HG03432 (cell line): ENCODE data around the gene TEX26.

Experiments used
- ATAC-seq: cut with Tn5 transposase; IDR thresholded peaks from one replicate; pipeline ENCODE4 v1.9.1; 2021; ENCODE audit warnings: mild to moderate bottlenecking, moderate library complexity; ENCODE audit not compliant: unreplicated experiment

The TEX26 gene

DNA sequence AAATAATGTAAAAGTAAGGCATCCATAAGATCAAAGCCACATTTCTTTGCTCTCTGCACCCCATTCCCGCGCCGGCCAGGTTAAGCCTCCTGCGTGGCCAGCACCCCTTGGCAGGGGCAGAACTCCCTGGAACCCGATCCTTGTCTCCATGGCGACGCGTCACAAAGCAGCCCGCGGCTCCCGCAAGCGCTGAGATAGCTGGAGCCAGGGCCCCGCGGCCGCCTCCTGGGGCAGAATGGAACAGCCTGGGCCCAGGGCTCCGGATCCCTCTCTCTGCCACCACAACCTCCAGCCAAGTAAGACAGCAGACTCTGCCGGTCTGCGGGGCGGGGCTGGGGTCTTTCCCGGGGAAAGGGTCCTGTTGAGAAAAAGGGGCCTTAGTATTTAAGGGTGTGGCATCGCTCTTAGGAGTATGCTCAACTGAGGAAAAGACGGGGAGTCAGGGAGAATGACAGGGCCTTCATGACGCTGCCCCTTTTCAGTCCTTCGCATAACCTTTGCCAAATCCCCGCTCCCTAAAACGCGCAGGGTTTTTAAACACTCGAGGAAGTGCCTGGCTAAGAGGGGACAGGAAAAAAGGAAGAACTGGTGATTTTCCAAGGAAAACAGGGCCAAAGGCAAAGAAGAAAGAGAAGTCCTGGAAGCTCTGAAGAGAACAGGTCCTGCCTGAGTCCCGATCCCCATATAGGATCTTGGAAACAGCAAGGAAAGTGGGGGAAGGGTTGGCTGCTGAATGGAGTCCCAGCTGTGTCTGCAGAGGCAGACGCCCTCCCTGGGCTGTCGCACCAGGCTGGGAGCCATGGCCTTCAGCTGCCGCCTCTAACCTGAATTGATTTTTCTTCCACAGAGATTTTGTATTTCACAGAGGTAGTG lies at the start of gene TEX26:
TSS of gene TEX26 (plus strand) at position 176 of the 873 bp plus-strand sequence. CDS start at position 236, 60 bp downstream.
- ATAC-seq: no peak

DNA sequence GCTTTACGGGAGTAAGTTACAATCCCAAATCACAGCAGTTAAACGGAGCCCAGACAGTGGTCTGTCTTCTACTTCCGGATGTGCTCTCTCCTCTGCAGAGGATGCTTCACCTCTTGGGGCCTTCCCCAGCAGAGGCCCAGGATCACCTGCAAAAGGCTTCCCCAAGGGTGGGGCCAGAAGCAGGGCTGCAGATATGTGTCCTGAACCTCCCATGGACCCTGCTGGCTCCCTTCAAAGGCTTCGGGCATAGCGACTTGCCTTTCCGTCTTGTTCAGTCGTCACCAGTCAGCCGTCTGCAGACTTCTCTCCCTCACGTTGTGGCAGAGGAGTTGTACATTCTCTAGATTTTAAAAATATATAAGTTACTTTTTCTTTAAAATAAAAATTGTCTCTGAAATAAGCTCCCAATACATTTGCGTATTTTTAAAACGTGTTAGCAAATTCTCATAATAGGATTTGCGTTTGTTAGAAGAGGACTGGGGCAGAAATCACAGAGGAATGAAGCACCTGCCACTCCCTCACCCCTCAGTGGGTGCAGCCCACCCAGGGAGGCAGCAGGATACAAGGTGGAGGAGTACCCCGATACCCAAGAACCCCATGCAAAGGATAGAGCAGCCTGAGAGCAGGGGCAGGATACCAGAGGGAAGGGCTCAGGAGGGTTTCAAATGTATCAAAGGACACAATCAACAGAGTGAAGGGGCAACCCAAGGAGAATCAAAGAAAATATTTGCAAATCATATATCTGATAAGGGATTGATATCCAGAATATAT lies 49.3 kb upstream of the TEX26 start:
- ATAC-seq: no peak

DNA sequence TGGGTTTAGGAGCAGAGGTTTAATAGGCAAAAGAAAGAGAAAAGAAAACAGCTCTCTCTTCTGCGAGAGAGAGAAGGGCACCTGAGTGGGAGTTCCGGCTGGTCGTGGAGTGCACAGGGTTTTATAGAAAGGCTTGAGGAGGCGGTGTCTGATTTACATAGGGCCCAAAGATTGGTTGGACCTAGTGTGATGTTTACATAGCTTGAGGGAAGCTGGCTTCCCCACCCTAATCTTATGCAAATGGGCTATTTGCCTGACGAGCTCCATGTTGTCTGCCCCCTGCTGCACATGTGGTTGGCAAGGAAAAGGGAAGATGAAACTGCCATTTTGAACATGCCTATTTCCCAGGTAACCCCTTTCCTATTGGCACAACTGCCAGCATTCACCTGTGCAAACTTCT lies 47.9 kb upstream of the TEX26 start:
- no peak for ATAC-seq

DNA sequence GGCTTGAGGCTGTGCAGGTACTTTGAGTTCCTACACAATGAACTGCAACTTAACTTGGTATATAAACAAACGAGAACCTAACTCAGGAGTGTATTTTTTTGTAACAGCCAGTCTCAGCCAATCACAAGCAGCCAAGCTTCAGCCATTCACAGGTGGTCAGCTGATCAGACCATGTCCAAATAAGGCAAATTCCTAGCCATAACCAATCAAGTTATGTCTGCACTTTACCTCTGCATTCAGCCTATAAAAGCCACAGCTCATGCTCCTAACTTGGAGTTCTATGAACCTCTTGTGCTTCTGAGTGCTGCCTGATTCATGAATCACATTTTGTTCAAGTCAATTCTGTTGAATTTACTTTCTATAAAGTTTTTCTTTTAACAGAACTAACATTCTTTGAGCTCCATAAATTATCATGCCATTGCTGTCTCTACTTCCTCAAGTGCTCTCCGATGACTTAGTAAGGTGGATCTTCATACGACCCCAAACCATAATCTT lies 43.2 kb upstream of the TEX26 start:
- no peak for ATAC-seq

DNA sequence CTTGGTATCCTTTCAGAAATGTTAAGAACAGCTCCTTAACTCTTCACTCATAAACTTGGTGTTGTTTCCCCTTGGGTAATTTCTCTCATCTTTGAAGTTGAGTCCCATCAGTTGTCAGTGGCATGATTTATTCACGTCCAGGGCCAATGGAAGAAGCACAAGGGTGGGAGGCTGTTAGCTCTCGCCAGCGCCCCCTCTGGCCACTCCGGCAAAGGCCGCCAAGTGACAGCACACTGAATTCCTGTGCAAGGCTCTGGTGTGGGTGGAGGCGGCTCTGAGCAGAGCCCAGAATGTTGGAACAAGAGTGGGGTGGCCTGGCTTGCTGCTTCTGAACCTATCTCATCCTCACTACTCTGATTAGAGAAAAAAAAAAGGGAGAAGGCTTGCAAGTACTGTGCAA lies 39.5 kb upstream of the TEX26 start:
- no peak for ATAC-seq

DNA sequence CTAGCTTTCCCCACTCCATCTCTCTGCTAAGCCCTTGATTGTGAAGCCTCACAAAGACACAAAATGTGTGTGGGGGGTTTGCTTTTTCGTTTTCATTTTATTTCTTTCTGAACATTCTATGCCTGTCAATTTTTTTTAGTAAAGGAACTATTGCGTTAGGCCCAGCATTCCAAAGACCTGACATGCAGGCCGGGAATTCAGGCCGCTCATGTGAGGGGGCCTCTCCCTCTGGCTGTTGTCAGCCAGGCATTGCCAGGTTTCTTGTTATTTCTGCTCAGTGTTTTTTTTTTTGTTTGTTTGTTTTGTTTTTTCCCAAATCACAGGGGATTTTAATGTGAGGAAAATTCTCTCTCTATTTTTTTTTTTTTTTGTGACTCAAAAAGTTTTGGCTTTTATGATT lies 36.7 kb upstream of the TEX26 start:
- ATAC-seq: no peak

DNA sequence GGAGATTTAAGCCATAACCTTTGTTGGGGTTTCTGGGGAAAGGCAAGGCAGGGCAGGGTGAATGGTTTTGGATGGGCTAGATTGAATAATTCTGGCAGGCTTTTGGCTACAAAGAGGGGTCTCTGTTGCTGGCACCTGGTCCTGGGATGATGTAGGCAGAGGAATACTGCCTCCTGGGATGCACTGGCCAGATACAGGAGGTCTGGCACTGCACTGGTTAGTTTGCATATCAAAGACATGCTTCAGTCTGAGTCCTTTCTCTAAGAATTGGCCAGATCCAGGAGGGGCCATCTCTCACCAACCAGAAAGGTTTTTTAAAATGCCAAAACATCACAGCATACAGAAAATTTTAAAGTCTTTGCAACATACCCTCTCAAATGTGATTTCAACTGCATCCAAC lies 34.4 kb upstream of the TEX26 start:
- no peak for ATAC-seq

DNA sequence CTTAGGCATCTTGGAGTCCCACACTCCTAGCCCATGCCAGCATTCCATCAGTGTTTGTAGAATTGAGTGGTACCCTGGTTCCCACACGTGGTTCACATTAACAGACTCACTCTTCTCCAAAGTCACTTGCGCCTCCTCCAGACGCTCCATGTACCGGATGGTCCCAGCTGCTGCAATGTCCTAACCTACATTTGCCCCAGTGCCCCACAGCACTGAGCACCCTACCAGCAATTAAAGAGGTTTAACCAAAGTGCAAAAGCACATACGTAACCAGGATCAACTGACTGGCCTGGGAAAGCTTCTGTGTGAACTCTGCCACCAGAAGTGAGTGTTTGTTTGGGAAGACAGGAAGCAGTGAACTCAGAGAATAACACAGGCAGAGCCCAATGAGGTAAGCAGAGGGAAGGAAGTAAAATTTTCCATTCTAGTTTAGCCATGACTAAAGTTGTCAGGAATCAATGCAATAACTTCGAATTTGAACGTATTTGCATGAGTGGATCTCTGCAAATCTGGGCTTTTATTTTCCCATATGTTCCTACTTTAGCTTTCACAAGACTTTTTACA lies 33.7 kb upstream of the TEX26 start:
- ATAC-seq: no peak

DNA sequence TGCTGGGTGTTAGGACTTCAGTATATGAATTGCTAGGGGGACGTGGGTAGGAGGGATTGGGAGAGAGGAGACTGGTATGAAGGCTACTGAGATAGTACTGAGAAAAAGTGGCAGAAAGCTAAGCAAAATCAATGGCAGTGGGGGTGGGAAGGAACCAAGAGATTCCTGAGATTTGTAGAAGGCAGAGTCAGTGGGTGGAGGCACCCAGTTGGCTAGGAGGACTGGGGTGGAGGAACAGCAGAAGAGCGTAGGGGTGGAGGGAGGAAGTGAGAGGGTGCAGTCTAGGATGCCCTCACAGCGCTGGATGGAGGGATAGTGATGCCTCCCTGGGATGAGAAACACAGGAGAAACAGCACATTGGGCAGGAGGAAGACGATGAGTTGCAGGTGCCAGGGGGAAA lies 32.0 kb upstream of the TEX26 start:
- ATAC-seq: no peak

DNA sequence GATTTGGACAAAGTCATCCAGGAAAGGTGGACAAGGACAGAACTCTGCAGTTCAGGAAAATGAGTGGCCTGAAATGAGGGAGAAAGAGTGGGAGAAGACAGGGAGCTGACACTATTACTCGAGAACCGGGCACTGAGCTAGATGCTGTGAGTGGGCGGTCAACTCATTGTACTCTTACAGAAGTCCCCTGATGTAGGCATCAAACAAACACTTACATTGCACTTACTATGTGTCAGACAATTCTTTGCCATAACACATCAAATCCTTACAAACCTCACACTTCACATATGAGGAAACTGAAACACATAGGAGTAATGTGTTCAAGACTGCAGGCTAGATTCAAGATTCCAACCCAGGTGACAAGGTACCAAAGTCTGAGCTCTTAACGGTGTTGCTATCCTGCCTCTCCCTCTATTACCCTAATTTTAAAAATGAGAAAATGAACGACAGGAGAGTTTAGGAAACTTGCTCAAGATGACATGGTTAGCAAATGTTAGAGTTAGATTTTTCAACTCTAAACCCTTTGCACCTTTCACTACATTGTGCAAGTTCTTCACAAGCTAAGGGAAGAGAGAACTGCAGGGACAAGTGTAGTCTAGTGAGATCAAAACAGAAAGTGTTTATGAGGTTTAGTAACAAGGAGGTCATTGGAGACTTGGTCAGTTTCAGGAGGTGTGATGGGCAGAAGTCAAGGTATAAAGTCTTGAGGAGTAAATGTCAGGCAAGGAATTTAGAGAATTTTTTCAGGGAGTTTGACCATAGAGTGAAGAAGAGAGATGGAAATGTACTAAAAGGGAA lies 31.3 kb upstream of the TEX26 start:
- no peak for ATAC-seq

DNA sequence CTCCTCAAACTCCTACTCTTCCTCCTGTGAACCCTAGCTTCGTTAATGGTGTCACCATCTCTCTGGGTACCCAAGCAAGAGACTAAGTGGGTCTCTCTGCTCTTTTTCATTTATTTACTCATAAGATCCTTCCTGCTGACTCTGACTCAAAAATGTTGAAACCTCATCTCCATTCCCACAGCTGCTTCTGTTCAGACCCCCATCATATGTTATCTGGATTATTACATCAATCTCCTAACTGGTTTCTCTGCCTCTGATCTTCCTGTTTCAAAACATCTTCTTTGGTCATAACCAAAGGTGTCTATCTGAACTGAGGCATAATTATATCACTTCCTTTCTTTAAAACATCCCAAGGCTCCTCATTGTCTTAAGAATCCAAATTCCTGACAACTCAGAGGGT lies 28.4 kb upstream of the TEX26 start:
- ATAC-seq: no peak

DNA sequence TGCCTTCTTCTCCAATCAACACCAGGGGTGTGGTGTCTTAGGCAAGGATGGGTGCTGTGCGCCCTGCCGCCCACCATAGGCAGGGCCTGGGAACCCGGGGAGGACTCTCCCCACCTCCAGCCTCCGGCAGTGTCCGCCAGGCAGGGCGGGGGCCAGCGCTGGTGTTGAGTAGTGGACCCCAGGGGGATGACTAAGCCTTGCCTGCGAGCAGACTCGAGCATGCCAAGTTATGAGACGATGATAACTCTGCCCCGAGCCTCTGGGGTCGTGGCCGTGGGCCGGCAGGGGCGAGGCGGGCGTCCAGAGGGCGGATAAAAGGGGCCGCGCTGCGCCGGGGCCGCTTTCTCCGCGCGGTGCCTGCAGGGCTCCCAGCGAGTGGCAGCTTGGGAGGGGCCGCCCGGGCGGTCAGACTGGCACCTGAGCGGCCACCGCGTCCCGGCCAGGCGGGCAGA lies 26.5 kb upstream of the TEX26 start, which contains the start of gene MEDAG:
TSS of gene MEDAG (plus strand) at position 340 of the 452 bp plus-strand sequence. CDS start 245 bp downstream, outside the sequence.
- ATAC-seq: no peak

DNA sequence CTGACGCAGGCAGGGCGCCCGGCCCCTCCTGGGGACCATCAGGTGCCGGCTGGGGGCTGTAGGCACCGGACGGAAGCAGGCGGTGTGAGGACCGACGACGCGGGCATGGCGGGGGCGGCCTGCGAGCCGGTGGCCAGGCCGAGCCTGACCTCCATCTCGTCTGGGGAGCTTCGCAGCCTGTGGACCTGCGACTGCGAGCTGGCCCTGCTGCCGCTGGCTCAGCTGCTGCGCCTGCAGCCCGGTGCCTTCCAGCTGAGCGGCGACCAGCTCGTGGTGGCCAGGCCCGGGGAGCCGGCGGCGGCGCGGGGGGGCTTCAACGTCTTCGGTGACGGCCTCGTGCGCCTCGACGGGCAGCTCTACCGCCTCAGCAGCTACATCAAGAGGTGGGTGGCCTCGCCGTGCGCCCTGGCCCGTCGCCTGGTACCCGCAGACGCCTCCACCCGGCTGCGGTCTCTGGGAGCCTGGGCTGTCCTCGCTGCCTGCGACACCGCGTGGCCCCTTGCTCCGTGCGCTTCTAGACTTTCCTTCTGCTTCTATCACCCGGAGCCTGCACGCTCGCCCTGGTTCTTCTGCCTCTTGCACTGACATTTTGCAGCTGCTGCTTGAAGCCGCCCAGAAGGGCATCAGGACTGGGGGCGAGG lies 25.9 kb upstream of the TEX26 start:
- no peak for ATAC-seq

DNA sequence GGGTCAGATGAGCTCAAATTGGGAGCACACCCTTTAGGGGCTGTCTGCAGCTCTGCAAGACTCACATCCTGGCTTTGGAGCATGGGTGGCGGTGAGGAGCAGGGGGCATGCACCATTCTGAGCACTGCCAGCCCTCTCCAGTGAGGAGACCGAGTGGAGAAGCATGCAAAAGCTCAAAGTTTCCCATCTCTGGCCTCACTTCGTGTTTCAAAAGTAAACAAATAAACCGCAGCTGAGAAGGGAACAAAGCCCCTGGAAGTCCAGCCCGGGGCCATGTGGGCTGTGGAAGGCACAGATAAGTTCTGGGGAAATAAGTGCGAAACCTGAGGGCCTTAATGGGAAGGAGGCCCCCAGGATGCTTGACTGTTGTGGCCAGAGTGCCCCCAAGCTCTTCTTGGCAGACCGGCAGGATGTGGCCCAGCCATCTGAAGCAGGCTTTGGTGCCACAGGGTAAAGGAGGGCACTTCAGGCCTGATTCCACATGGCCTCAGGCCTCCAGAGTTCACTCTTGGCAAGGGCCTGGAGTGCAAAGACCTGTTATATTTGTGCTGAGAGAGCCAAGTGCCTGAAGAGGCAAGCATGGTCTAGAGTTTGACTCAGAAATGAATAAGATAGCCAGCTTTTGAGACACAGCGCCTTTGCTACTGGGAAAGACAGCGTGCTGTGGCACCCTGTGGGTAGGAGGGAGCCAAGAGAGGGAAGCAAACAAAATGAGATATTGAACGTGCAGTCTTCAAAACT lies 25.2 kb upstream of the TEX26 start:
- no peak for ATAC-seq

DNA sequence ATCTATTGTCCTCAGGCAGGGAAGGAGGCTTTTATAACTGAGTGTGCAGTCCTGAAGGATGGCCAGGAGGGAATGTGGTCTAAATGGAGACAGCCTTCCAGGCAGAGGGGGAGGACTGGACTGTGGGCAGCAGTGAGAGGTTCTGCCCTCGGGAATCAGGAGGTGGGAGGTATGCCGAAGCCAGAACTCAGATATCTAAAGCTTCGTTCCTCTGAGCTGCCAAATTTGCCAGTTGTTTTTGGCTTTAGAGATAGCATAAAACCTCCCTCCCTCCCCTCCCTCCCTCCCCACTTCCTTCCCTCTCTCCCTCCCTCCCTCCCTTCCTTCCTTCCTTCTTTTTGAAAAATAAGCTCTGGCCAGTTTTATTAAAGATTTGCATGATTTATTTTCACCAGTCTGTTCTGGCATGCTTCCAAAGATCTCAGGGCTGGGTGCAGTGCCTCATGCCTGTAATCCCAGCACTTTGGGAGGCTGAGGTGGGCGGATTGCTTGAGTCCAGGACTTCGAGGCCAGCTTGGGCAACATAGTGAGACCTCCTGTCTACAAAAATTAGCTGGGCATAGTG lies 24.0 kb upstream of the TEX26 start:
- no peak for ATAC-seq

DNA sequence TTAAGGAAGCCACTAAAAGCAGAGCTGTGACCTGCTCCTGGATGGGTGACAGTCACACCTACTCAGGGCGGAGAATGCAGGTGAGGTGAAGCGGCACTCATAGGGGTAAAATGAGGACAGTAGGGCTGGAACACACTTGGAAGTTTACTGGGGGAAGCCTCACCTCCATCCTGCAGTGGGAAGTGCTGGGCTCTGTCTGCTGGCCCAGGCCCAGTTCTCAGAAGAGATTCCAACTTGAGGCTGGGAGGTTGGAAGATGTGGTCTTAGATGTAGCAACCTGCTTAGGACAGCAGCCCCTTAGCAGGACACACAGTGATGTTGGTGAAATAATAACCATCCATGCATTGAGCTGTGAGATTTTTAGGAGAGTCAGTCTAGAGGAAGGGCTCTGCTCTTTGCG lies 21.8 kb upstream of the TEX26 start:
- ATAC-seq: no peak

DNA sequence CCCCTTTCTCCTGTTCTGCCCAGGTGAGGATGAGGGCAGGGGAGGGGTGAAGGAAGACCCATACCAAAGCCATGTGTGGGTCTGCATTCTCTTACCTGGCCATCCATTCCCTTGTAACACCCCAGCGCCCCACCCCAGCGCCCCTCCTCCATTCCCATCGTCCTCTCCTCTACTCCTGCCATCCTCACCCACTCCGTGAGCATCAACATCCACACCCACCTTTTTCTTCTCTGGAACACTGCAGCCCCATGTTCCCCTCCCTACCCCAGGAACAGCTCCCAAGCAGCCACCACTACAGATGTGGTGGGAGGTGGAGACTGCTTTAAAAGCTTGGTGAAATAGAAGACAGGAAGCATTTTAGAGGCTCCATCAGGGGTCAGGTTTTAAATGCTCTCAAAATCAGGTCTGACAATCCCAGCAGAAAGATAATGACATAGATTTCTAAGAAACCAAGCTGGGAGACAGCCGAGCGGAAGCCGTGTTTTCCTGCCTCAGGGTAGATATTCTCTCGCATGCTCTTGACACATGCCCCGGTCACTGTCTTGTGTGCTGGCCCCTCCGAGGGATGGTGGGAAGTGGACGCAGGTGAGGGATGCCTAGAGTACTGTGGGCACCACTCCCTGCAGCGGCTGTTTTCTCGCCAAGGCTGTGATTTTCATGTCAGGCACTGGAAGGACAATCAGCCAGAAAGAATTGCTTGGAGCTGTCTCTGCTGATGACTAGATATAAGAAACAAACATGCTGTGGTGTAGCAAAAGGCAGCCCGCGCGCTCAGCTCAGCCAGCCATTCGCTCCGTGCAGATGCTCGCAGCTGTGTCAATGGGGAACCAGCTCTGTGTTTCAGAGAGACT lies 16.5 kb upstream of the TEX26 start:
- no peak for ATAC-seq

DNA sequence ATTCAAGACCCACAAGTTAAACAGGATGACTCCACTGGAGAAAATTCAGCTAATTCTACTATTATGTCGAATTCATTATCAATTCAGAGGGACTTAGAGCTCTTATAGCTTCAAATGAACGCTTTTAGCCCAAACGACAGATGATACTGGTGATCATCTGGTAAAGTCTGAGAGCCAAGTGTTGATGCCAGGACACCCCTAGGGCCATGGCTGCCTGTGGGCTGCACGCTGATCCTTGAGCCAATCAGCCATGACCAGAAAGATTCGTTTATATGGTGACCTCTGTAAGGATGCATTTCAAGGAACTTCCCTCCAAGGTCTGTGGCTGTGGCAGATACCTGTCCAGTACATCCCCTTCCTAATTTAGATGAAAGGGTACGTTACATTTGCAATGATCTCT lies 15.5 kb upstream of the TEX26 start:
- no peak for ATAC-seq
